PC-3 (cell line): Measurements from ENCODE around the gene CPLANE2.
"Not testable (repeated sequence)": the region's sequence is repeated elsewhere in the genome, so short reads cannot be mapped to it uniquely, and the experiment has no call there.

Experiments used
- EZH2 ChIP-seq: fragments of 300-600 bp; sonication (generic); IDR thresholded peaks from one replicate; pipeline ENCODE4 v1.6.1; 2017; ENCODE audit warnings: antibody characterized with exemption, mild to moderate bottlenecking, low read length; ENCODE audit not compliant: unreplicated experiment
- EZH2phosphoT487 ChIP-seq: fragments of 300-600 bp; sonication (generic); IDR thresholded peaks from 2 replicates; pipeline ENCODE4 v1.6.1; 2018; ENCODE audit warnings: mild to moderate bottlenecking, antibody characterized with exemption, low read length, borderline replicate concordance
- TF ChIP-seq, protein P1 (sequence below): fragments of 300-600 bp; sonication (generic); conservative IDR thresholded peaks from 2 replicates; pipeline ENCODE4 v1.5.1; 2017; ENCODE audit warnings: antibody characterized with exemption, low read depth, mild to moderate bottlenecking, low read length

DNA sequence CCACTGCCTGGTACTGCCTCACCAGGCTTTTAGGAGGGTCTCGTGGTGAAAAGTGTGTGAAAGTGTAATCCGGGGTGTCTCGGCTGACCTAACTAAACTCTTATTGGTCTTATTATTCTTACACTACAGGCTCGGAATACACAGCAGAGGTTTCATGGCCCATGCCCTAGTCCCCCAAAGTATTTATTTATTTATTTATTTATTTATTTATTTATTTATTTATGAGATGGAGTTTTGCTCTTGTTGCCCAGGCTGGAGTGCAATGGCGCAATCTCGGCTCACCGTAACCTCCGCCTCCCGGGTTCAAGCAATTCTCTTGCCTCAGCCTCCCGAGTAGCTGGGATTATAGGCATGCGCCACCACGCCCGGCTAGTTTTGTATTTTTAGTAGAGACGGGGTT lies 21.7 kb downstream of the CPLANE2 start:
- TF ChIP-seq, protein P1, sequence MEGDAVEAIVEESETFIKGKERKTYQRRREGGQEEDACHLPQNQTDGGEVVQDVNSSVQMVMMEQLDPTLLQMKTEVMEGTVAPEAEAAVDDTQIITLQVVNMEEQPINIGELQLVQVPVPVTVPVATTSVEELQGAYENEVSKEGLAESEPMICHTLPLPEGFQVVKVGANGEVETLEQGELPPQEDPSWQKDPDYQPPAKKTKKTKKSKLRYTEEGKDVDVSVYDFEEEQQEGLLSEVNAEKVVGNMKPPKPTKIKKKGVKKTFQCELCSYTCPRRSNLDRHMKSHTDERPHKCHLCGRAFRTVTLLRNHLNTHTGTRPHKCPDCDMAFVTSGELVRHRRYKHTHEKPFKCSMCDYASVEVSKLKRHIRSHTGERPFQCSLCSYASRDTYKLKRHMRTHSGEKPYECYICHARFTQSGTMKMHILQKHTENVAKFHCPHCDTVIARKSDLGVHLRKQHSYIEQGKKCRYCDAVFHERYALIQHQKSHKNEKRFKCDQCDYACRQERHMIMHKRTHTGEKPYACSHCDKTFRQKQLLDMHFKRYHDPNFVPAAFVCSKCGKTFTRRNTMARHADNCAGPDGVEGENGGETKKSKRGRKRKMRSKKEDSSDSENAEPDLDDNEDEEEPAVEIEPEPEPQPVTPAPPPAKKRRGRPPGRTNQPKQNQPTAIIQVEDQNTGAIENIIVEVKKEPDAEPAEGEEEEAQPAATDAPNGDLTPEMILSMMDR = not testable (repeated sequence)
- TF ChIP-seq EZH2, EZH2phosphoT487: not testable (repeated sequence)
